ENCODE measurements around the gene SLC39A3. TPM values are rescaled to one million over a fixed set of nuclear protein-coding genes. Genes with fewer than 3 reads are reported as not detected.

The SLC39A3 gene
- total and polyA plus RNA-seq, 2 donors (not counting 1 experiment from before 2014, with no cell fraction given): 23.9 to 28.2 TPM

DNA sequence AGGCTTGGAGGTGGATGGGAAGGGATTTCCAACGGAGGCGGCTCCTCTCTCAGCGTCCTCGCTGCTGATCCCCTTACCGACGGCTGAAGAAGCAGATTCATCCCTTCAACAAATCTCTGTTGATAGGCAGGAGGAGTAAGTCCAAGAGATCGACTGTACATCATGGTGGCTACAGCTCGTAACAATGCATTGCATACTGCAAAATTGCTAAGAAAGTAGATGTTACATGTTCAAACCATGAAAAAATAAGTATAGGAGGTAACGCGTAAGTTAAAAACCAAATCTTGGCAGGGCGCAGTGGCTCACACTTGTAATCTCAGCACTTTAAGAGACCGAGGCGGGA, 468 bp upstream of the SLC39A3 start:
- Histone ChIP-seq H3K79me2 (ENCODE audit: control insufficient read depth, insufficient read depth, low read length) (peaks cover 4% of the 10 kb centered on the region), H3K4me2 (ENCODE audit: extremely low read depth, insufficient read depth, low read length) (no peak overlapping the region), H2AFZ (ENCODE audit: low read length) (no peak overlapping the region), H3K9ac (ENCODE audit: insufficient read depth, low read length) (no peak overlapping the region), H3K36me3 (ENCODE audit: control insufficient read depth, insufficient read depth, low read length) (peaks cover 4% of the 10 kb centered on the region), H3K4me3 (replicated peaks in 1 of 4; ENCODE audit: control extremely low read depth in 1 of 4, insufficient read depth in 1 of 4, low read depth in 3 of 4, low read length in 4 of 4) (no peak overlapping the region), H3K27me3 (ENCODE audit: control insufficient read depth, insufficient read depth, low read length) (no peaks in the 10 kb centered on the region), H3K9me3 (ENCODE audit: control insufficient read depth, insufficient read depth, low read depth, low read length) (no peaks in the 10 kb centered on the region), H3K4me1 (ENCODE audit: control insufficient read depth, extremely low read depth, insufficient read depth, low read length) (peaks cover 5% of the 10 kb centered on the region), H3K27ac (ENCODE audit: insufficient read depth, low read length) (no peak overlapping the region), H4K20me1 (ENCODE audit: control insufficient read depth, extremely low read depth, insufficient read depth, low read length) (no peaks in the 10 kb centered on the region)
- TF ChIP-seq EZH2 (IDR thresholded peaks at IDR 0.05; ENCODE audit: low read length, missing control alignments): no peak
- no peak for TF ChIP-seq CTCF (conservative IDR thresholded peaks at IDR 0.05 in 1 of 2, IDR thresholded peaks at IDR 0.05 in 1 of 2; ENCODE audit: low read depth in 1 of 2, low read length in 2 of 2)
- DNase-seq (ENCODE audit: low read depth in 2 of 2): no peak

DNA sequence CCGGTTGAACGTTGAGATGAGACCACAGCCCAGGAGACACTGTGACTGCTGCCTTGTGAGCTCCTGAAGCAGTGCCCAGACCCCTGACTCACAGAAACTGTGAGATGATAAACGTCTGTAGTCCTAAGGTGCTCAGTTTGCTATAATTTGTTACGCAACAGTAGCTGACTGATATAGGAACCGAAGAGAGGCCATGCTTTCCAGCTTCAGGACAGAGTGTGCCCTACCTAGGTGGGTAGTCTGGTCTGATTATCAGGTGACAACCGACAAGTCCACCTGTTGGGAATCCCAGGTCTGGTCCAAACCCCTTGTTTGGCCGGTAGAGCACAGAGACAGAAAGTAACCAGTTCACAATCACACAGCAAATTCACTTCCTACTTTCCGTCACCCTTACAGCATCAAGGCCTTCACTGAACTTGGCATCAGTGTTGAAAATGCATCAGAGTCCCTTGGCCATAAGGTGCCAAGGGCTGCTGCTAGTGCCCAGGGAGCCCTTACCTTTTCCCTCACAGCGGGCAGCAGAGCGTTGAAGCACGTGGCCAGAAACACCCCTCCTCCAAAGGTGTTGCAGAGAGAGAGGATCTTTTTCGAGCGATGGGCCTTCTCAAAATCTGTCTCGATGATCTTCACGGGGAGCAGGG, 3.1 kb downstream of the SLC39A3 start:
- Histone ChIP-seq H4K20me1 (ENCODE audit: control insufficient read depth, extremely low read depth, insufficient read depth, low read length) (no peaks in the 10 kb centered on the region), H3K4me3 (replicated peaks in 1 of 4; ENCODE audit: control extremely low read depth in 1 of 4, insufficient read depth in 1 of 4, low read depth in 3 of 4, low read length in 4 of 4) (no peak overlapping the region), H3K27ac (ENCODE audit: insufficient read depth, low read length) (no peak overlapping the region), H3K4me2 (ENCODE audit: extremely low read depth, insufficient read depth, low read length) (no peak overlapping the region), H3K36me3 (ENCODE audit: control insufficient read depth, insufficient read depth, low read length) (peaks cover 10% of the 10 kb centered on the region), H3K79me2 (ENCODE audit: control insufficient read depth, insufficient read depth, low read length) (peaks cover 4% of the 10 kb centered on the region), H3K27me3 (ENCODE audit: control insufficient read depth, insufficient read depth, low read length) (no peaks in the 10 kb centered on the region), H3K9me3 (ENCODE audit: control insufficient read depth, insufficient read depth, low read depth, low read length) (no peaks in the 10 kb centered on the region), H3K4me1 (ENCODE audit: control insufficient read depth, extremely low read depth, insufficient read depth, low read length) (peaks cover 5% of the 10 kb centered on the region), H2AFZ (ENCODE audit: low read length) (no peak overlapping the region), H3K9ac (ENCODE audit: insufficient read depth, low read length) (no peak overlapping the region)
- DNase-seq (ENCODE audit: low read depth in 2 of 2): no peak
- TF ChIP-seq EZH2 (IDR thresholded peaks at IDR 0.05; ENCODE audit: low read length, missing control alignments): no peak
- no peak for TF ChIP-seq CTCF (conservative IDR thresholded peaks at IDR 0.05 in 1 of 2, IDR thresholded peaks at IDR 0.05 in 1 of 2; ENCODE audit: low read depth in 1 of 2, low read length in 2 of 2)

DNA sequence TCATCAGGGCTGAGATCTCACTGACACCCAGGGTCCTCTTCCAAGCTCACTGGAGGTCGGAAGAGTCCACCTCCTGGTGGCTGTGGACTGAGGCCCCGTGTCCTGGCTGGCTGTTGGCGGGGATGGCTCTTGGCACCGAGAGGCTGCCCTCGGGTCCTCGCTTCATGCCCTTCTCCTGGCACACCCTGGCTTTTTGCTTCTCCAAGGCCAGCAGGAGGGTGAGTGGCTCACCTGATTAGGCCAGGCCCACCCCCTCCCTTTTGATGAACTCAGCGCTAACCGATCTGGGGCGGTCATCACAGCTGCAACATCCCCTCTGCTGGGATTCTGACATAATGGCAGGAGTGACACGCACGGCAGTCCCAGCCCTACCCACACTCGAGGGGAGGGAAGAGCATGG, 4.4 kb downstream of the SLC39A3 start:
- Histone ChIP-seq H3K27ac (ENCODE audit: insufficient read depth, low read length) (no peak overlapping the region), H3K4me1 (ENCODE audit: control insufficient read depth, extremely low read depth, insufficient read depth, low read length) (peaks cover 5% of the 10 kb centered on the region), H3K79me2 (ENCODE audit: control insufficient read depth, insufficient read depth, low read length) (peaks cover 4% of the 10 kb centered on the region), H2AFZ (ENCODE audit: low read length) (no peak overlapping the region), H3K4me3 (replicated peaks in 1 of 4; ENCODE audit: control extremely low read depth in 1 of 4, insufficient read depth in 1 of 4, low read depth in 3 of 4, low read length in 4 of 4) (no peak overlapping the region), H3K4me2 (ENCODE audit: extremely low read depth, insufficient read depth, low read length) (no peak overlapping the region), H3K27me3 (ENCODE audit: control insufficient read depth, insufficient read depth, low read length) (no peaks in the 10 kb centered on the region), H3K36me3 (ENCODE audit: control insufficient read depth, insufficient read depth, low read length) (peaks cover 10% of the 10 kb centered on the region), H4K20me1 (ENCODE audit: control insufficient read depth, extremely low read depth, insufficient read depth, low read length) (no peaks in the 10 kb centered on the region), H3K9ac (ENCODE audit: insufficient read depth, low read length) (no peak overlapping the region), H3K9me3 (ENCODE audit: control insufficient read depth, insufficient read depth, low read depth, low read length) (no peaks in the 10 kb centered on the region)
- DNase-seq (ENCODE audit: low read depth in 2 of 2): no peak
- TF ChIP-seq CTCF (conservative IDR thresholded peaks at IDR 0.05 in 1 of 2, IDR thresholded peaks at IDR 0.05 in 1 of 2; ENCODE audit: low read depth in 1 of 2, low read length in 2 of 2) (no peak), EZH2 (IDR thresholded peaks at IDR 0.05; ENCODE audit: low read length, missing control alignments) (no peak)
